CD4-positive, alpha-beta T cell treated with Interleukin-10 for 1 hour (primary cell): ENCODE results near the gene TRIM38.
"Not testable (repeated sequence)": the region's sequence is repeated elsewhere in the genome, so short reads cannot be mapped to it uniquely, and the experiment has no call there.

Source experiments
- DNase-seq: peaks from one replicate; pipeline ENCODE4 v3.0.0-alpha.2; 2020

TRIM38 gene, protein sequence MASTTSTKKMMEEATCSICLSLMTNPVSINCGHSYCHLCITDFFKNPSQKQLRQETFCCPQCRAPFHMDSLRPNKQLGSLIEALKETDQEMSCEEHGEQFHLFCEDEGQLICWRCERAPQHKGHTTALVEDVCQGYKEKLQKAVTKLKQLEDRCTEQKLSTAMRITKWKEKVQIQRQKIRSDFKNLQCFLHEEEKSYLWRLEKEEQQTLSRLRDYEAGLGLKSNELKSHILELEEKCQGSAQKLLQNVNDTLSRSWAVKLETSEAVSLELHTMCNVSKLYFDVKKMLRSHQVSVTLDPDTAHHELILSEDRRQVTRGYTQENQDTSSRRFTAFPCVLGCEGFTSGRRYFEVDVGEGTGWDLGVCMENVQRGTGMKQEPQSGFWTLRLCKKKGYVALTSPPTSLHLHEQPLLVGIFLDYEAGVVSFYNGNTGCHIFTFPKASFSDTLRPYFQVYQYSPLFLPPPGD

DNA sequence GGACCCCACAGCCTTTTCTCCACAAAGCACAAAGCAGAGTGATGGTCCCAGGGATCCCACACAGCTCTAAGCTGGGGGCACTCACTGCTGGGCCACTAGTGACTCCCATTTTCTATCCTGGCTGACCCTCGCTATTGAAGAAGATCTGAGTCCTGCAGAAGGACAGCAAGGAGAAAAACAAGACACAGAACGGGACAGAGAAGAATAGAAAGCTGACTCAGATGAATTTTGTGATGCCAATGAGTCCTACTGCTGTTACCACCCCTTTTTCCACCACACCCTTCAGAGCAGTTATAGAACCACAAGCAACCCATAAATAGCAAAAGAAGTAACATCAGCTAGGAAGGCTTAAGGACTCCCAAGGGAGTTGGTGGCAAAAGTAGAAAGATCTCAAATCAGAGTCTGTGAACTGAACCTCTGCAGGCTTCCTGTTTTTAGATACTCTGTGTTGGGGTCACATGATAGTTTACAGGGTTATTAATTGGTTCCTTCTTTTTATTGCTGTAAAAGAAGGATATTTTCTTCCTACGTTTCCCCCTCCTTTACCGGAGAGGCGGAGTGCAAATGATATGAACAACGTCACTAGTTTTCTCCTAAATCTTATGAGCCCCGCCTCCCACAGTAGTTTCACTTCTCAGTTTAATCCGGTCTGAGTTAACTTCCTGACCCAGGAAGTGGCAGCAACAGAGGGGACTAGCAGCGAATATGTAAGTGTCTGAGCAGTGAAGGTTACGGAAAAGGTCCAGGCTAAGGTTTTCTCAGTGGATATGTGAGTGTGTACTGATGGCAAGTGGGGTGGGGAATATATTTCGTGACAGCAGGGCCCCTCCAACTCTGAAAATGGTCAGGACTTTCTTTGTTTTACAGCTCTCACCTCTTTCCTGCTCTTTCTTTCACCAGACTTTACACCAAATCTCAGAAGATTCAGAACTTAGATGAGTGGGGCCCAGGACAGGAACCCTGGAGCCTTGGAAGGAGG, at the start of gene TRIM38:
Gene TRIM38 (plus strand): TSS at position 654 of the 979 bp plus-strand sequence. CDS start 3,721 bp downstream, outside the sequence.
- peak; percentile 90 for DNase-seq

DNA sequence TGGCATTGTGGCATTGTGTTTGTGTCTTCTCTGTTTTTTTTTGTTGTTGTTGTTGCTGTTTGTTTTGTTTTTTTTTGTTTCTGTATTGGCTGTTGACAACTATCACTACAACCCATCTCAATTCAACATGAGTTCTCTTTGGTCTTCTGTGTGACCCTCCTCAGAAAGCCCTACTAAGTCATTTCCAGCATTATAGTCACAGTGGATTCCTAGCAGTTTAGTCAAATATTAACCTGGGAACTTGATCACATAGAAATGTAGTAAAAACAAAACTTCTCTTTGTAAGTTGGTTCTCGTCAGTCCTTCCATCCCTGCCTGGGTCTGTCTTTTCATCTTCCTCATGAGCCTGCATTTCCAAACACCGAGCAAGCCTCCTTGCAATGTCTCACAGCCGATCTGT, 48.9 kb upstream of the TRIM38 start:
- no peak for DNase-seq

DNA sequence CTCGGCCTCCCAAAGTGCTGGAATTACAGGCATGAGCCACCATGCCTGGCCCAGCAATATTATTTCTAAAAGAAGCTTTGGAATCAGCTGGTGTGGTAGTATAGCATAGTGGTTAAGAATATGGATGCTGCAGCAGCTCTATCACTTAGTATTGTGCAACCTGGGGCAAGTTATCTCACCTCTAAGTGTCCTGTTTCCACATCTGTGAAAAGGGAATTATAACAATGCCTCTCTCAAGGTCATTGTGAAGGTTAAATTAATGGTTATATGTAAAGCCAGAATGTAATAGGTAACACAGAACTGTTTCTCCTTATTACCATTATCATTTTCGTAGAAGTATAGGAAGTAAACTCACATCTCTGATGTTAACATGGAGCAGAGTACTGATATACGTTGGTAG, 46.3 kb upstream of the TRIM38 start:
- DNase-seq, result no peak

DNA sequence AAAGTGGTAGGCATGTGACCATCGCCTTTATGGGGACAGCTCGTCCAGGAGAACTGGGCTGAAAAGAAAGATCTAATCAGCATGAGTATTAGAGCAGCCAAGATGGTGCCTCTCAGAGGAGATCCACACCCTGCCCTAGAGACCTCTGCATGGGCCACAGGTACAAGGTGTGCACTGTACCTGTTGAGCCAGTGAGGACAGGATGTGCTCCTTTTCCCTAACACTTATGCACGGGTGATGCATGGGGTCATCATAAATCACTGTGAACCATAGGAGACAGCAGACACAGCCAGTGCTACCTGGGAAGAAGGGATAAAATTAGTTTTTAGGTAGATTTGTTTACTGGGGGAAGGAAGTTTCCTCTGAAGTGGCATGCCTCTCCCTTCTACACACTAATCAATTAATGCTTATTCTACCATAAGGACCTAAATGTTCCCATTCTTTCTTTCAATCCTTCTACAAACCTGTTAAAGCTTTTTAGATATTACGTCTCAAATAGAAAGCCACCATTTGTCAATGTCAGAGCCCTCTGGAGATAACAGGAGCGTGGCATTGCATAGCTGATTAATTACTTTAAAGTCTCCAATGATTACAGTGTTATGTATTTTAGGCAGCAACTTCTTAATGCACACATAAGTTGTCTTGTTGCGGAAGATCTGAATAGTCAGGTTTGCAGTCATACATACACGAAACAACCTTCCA, 45.7 kb upstream of the TRIM38 start:
- no peak for DNase-seq

DNA sequence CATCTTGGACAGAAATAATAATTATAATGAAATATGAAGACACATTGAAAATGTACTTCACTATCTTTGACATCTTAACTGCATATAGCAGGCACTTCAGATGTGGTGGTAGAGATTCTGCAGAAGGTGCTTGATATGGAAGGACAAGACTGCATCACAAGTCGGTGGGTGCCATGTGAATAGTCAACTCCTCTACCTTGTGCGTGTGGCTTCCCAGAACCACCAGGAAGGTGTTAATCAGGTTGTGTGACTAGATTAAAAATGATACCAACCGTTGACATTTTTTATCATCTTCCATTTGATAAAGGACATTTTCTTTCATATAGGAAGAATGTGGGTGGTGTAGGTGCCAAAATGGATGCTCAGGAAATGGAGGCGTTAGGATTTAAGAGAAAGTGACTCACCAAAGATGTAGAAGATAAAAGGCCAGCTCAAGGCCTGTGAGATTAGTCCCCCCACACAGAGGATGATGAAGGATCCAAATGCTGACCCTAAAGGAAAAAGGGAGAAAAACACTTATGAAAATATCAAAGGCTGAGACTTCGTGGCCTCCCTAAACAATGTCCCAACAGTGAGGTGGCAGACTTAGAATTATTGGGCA, 44.4 kb upstream of the TRIM38 start:
- DNase-seq, result no peak

DNA sequence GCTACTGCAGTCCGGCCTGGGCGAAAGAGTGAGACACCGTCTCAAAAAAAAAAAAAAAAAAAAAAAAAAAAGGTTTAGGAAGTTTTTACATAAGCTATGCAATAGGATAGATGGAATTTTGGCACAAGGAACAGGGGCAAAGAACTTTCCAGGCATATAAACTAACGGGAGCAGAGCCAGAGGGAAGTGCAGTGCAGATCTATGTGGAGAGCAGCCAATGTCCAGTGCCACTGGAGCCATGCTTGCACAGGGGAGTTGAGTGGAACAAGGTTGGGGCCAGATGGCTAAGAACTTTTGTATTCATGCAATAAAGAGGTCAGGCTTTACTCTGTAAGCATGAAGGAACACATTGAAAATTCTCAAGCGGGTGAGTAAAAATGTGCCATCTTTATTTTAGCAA, 42.9 kb upstream of the TRIM38 start:
- no peak for DNase-seq

DNA sequence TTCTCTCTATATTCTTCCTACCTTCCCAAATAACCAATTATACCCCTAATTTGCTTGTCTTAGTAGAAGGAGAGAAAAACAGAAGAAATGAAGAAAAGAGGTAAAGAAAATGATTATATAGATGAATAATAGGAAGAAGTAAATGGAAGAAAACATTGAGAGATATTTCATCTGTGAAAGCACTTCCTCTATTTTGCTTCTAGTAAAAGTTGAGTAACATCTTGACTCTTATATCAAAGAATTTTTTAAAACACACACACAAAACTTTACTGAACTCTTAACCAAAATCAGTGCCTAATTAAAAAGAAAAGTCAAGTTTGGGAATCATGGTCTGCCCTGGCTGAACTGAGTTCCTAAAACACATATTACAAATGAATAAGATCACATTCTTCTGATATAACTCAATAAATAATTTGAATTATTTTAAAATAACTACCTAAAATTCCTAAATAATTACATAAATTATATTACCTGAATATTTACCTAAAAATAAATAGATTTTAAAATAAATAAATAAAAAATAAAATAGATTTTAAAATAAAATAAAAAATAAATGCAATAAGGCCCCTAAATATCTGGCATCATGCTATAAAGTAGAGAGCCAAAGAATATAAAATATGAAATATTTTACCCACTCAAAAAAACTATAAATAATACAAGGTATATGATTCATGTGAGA, 40.9 kb upstream of the TRIM38 start:
- DNase-seq, result no peak

DNA sequence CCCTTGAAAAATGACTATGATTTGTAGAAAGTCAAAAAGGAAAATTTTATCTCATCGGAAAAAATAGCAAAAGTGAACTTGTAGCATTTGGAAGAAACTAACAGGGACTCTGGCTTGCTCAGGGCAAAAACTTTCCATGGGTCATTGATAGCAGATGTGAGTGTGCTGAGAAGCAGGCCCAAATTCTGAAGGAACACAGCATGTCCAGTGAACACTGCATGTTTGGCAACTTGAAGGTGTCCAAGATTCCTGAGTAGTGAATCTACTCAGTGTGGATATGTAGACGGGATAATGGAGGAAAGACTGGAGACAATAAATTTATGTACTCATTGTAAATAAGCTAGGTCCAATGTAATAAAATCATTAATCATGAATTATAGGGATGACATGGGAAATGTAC, 40.3 kb upstream of the TRIM38 start:
- DNase-seq, result no peak

DNA sequence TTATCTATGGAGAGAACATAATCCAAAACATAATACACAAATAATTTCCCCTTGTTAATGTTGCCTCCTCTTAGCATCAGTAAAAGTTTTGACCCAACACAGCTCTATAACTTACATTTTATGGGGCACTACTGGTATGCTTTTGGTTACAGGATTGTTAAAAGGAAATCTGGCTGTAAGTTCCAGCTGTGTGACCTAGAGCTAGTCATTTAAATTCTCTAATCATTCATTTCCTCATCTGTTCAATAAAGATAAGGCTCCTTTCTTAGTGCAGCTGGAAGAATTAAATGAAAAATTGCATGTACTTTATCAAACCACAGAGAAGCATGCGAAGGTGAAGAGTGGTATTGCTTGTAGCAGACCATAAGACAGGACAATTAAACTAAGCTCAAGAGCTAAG, 36.7 kb upstream of the TRIM38 start:
- DNase-seq, result no peak

DNA sequence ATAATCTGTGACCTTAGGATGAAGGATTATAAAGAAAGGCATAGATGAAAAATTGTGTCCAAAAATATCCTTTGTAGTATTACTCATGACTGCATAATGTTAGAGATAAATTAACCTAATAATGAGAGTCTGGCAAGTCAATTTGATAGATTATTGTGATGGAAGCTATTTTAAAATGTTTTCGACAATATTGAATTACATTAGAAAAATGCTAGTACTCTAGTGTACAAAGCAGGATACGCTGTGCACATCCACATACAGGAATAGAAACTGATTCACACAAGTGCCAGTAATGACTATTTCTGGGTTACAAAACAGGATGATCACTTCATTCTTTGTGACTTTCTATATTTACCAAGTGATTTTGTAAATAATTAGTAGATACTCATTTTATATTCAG, 35.4 kb upstream of the TRIM38 start:
- no peak for DNase-seq

DNA sequence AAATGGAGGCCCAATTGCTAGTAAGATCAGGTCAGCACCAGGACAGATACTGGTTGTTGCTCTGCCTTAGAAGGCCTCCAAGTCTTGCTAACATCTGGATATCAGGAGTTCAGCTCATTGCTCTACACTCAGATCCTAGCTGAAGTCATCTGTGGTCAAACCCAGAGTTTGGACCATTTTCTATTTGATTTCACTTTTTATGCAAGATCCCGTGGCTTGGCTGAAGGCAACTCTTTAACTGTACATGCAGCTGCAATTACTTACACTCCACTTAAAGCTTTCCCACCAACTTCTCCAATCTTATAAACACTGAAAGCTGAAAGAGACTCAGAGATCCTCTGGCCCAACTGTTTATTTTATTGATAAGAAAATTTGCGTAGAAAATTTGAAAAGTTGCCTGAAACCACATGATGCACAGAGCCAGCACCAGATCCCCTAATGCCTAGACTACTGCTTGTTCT, 34.8 kb upstream of the TRIM38 start:
- no peak for DNase-seq

DNA sequence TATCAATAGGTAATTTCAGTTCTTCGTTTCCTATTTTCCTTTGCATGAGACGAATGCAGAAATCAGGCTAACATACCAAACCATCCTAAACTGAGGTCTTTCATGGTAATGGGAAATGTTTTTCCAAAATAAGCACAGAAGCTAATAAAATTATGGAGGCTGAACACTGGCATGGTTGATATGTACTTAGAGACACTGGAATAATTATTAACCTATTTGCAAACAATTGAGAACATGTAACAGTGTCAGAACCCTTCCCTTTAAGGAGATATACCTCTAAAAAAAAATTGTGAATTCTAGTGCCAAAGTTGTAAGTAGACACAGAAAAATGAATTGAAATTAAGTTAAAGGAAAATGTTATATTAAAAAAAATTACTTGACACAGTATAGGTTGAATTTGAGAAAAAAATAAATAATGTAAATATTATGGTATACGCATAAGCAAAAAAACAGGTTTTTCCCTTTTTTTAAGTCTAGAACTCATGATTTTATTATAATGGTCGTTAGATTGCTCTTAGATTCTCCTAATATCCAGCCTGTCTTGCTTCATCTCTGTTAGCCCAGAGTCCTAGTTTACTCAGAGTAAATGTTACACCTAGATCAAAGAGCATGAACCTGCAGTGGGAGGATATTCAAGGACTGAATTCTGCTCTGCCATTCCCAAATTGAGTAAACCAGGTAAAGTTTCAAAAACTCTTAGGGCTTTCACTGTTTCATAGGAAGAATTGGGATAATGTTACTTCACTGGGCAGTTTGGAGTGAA, 33.9 kb upstream of the TRIM38 start:
- DNase-seq, result no peak

DNA sequence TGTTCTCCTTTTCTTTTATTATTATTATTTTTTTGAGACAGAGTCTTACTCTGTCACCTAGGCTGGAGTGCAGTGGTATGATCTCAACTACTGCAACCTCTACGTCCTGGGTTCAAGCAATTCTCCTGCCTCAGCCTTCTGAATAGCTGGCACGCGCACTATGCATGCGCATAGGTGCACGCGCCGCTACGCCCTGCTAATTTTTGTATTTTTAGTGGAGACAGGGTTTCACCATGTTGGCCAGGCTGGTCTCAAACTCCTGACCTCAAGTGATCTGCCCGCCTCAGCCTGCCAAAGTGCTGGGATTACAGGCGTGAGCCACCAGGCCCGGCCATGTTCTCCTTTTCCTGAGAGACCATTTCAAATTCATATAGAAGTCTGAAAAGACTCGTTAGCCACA, 32.8 kb upstream of the TRIM38 start:
- not testable (repeated sequence) for DNase-seq

DNA sequence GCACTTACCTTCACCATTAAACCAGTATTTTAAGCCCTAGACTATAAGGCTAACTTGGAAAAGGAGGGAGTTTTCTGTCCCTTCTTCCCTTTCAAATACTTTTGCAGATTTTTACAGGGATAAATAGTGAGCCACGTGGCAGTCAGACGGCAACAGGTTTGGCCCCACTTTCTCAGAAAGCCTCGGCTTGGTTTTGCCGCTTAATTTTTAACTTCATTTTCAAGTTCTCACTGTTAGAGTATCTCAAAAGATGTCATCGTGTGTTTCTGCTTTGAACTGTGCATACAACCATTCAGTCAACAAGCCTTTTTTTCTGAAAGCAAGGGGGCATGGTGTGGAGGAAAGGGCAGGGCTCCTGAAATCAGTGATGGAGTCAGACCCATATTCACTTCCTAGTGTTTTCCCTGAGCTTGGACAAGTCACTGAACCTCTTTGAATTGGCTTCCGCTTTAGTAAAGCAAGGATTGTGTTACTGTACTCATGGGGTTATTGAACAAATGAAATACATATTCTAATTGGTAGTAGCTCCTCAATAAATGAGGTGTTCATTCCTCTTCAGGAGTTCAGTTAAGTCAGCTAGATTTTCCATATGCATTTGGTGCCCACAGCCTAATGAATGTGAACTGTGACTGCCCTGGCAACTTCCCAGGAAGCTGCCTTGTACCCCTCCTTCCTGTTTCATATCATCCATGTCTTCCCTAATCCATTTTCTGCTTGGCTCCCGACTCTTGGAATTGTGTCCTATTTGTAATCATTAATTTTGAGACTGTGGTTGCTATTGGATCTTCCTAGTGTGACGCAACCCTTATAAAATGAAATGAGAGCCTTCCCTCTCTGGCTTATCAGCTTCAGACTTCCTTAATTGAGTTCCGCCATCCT, 31.8 kb upstream of the TRIM38 start, which contains the start of gene SLC17A2:
Gene SLC17A2 (minus strand): TSS at position 160 of the 879 bp plus-strand sequence. CDS start 4,895 bp downstream, outside the sequence.
- DNase-seq, result no peak

DNA sequence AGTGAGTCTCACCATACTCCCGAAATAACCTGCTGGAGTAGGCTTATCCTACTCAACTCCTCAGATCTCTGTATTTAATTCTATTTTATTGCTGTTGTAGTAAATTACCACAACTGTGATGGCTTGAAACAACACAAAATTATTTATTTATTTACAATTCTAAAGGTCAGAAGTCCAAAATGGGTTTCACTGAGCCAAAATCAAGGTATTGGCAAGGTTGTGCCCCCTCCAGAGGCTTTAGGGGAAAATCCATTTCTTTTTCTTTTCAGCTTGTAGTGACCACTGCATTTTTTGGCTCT, 31.2 kb upstream of the TRIM38 start:
- no peak for DNase-seq

DNA sequence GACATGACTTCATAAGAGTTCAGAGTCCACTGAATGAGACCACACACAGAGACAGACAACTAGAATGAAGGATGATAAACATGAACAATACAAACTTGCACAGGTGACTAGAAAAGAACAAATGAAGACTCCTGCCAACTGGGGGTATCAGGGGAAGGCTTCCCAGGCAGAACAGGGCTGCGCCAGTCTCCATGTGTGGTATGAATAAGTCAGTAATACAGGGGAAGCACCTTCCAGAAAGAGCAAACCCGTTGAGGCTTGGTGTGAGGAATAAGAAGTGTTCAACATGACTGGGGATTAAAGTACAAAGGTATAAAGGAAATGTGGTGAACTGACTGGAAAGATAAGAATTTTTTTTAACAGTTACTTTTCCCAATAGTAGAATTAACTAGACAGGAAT, 28.4 kb upstream of the TRIM38 start:
- DNase-seq, result no peak

DNA sequence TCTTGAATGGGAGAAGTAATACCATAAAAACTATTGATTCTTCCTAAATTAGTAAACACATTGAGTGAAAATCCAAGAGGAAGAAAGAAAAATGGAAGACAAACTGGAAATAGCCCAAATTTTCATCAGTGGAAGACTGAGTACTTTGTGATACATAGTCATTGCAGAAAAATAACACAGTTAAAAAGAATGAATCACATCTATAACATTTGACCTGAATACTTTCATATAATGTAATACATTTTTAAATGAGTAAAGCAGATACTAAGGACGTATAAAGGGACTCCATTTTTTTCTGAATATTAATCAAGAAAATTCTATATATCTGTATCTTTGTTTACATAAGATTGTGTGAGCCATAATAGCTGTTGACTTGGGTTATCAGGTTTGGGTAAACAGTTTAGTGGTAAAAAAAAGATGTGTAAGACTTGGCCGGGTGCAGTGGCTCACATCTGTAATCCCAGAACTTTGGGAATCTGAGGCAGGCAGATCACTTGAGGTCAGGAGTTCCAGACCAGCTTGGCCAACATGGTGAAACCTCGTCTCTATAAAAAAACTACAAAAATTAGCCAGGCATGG, 27.8 kb upstream of the TRIM38 start:
- DNase-seq, result no peak

DNA sequence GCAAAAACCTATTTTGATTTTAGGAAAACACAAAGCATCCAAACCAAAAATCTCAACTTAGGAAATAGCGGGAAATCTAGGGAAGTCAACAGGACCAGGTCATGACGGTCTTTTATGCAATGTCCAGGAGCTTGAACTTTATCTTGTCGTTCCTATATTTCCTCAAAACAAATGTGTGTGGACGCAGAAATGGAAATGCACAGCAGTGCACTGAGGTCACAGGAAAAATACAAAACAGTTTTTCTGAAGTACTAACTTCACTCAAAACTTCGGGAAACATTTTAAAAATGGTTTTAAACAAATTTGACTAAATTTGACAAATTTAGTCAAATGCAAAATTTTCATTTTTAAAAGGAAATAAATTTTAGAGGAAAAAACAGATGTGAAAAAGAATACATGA, 26.6 kb upstream of the TRIM38 start:
- DNase-seq, result no peak

DNA sequence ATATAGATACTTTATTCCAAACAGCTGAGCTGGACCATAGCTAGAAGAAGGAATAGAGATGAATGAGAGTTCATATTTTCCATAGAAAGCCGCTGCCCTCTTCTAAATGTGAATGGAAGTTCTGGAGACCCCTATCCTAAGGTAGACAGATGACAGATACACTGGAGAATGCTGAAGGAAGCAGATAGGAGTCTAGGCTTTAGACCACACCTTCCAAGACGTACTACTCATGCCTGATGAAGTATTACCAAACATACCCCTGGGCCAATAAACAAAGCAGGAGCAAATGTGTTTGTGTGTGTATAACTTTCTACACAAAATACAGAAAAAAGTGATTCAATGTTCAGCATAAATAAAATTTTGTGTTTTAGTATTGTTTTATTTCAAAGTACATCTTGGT, 23.0 kb upstream of the TRIM38 start:
- no peak for DNase-seq
